WERI-Rb-1 (cell line): Measurements from ENCODE around the gene HUWE1.

Experiments
- DNase-seq: peaks from one replicate; pipeline ENCODE4 v3.0.0-alpha.2; 2020
- H3K27ac ChIP-seq: fragments of 250-450 bp; sonication (Bioruptor Pico); 2 replicates; pipeline ENCODE4 v1.5.1; 2020; ENCODE audit warnings: mild to moderate bottlenecking, moderate library complexity
- H3K27me3 ChIP-seq: fragments of 250-450 bp; sonication (Bioruptor Pico); 2 replicates; pipeline ENCODE4 v1.5.1; 2021; ENCODE audit warnings: mild to moderate bottlenecking, low read depth, moderate library complexity; ENCODE audit not compliant: insufficient read depth, severe bottlenecking
- H3K36me3 ChIP-seq: fragments of 250-450 bp; sonication (Bioruptor Pico); 2 replicates; pipeline ENCODE4 v1.5.1; 2020; ENCODE audit warnings: mild to moderate bottlenecking, moderate library complexity
- H3K4me3 ChIP-seq: 2 replicates; pipeline ENCODE4 v1.5.1; 2011; ENCODE audit warnings: low read depth, mild to moderate bottlenecking, control low read depth, low read length
- H3K9me3 ChIP-seq: fragments of 250-450 bp; sonication (Bioruptor Pico); 2 replicates; pipeline ENCODE4 v1.5.1; 2021; ENCODE audit warnings: mild to moderate bottlenecking, moderate library complexity; ENCODE audit not compliant: severe bottlenecking
- CTCF ChIP-seq: IDR thresholded peaks from 2 replicates; pipeline ENCODE4 v1.5.1; 2011; ENCODE audit warnings: low read depth, mild to moderate bottlenecking, control low read depth, inconsistent platforms, low read length

Gene HUWE1

GRCh38 chrX:53718073-53718472 lies 31.6 kb upstream of the HUWE1 start:
- Histone ChIP-seq H3K27ac (no peak overlapping the region), H3K4me3 (no peak overlapping the region), H3K27me3 (peaks cover 23% of the 10 kb centered on the region), H3K36me3 (no peaks in the 10 kb centered on the region), H3K9me3 (no peaks in the 10 kb centered on the region)
- DNase-seq, result no peak
- no peak for TF ChIP-seq CTCF

- DNase-seq, result no peak
- H3K27ac ChIP-seq, result no peak overlapping the region
- peaks cover 23% of the 10 kb centered on the region for H3K27me3 ChIP-seq
- no peaks in the 10 kb centered on the region for H3K9me3 ChIP-seq
- TF ChIP-seq CTCF, result no peak
- H3K4me3 ChIP-seq, result no peak overlapping the region
- no peaks in the 10 kb centered on the region for H3K36me3 ChIP-seq
Measured at GRCh38 chrX:53717205-53717604, 30.7 kb upstream of the HUWE1 start.

DNA sequence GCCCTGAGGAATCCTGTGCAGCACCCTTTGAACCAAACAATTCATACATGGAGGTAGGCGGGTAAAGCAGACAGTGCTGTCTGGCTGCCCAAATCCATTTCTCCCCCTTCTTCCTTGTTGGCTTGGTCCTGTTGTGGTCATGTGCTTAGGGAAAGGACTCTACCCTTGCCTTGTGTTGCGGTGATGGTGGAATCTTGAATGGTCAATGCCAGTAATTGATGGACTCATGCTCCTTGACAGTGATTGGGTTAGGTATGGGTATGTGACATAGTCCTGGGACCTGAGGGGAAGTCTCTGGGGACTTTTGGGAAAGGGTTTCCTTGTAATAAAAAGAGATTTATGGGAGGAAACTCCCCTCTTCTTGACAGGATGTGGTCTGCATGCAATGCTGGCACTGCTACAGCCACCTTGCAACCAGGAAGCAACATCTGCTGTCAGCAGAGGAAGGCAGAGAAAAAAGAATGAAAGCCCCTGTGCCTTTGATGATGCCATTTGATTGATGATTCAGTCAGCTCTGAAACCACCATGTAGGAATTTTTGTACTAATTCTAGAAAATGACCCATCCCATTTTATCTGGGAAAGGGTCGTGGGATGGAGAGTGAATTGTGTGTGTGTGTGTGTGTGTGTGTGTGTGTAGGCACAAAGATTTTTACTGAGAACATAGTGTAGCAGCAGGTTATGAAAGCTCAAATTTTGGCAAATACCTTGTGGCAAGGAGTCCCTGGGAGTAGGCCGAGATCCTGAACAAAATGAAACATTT lies 30.0 kb upstream of the HUWE1 start:
- H3K4me3 ChIP-seq, result no peak overlapping the region
- no peak for DNase-seq
- H3K36me3 ChIP-seq, result no peaks in the 10 kb centered on the region
- no peaks in the 10 kb centered on the region for H3K9me3 ChIP-seq
- TF ChIP-seq CTCF, result no peak
- H3K27ac ChIP-seq, result no peak overlapping the region
- peaks cover 23% of the 10 kb centered on the region for H3K27me3 ChIP-seq

DNA sequence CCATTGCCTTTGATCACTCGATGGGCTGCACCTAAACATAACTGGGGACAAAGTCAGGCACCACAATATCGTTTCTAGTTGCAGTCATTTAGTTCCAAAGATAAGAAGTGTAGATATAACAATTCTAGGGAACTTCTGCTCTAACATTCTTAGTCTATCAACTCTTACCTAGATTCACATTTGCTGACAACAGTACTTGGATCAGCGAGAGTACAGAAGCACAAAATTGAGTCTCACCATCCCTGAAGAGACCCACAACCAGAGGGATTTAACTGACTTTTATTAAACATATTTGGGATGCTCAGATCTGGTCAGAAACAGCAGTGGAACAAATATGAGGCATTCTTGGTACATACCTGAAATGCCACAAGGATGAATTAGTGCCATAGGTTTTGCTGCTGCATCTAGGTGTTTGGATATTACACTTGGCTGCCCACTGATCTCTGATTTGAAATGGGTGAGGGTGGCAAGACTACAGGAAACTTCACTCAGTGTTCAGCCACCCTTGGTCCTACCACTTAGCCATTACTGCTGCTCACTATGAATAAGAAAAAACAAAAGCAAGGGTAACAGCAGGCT lies 28.9 kb upstream of the HUWE1 start:
- TF ChIP-seq CTCF, result no peak
- Histone ChIP-seq H3K9me3 (no peaks in the 10 kb centered on the region), H3K36me3 (no peaks in the 10 kb centered on the region), H3K27me3 (peaks cover 23% of the 10 kb centered on the region), H3K4me3 (no peak overlapping the region), H3K27ac (no peak overlapping the region)
- DNase-seq, result no peak

DNA sequence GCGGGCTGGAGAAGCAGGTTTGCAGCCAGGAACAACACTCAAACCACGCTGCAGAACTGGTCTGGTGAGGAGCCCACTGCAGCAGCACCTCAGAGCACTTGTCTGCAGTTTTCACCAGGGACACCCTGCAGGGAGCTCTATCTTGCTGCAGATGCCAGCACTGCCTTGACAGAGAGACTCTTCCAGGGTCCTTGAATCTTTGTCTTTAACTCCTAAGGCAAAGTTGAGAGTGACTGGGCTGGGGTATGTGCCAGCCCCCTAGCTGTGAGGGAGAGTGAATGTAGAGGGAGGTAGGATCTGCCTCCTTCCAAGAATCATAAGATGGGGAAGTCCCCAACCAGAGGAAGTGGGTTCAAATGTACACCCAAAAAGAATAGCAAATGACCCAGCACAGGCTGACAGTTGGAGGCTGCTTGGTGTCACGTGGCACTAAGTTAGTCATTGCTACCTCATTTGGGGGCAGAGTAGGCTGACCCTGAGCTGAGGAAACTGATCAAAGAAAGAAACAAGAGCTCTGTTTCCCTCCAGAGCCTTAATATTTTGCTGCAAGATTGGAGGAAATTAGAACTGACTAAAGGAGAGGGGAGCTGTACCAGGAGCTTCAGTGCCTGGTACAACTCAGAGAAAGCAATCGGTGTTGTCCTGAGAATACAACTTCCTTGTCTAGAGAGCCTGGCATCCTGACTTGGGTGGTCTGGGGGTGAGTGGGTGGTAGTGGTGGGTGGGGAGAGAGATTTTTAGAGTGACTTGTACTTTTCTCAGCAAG lies 28.2 kb upstream of the HUWE1 start:
- Histone ChIP-seq H3K9me3 (no peaks in the 10 kb centered on the region), H3K27me3 (peaks cover 29% of the 10 kb centered on the region), H3K4me3 (no peak overlapping the region), H3K36me3 (no peaks in the 10 kb centered on the region), H3K27ac (no peak overlapping the region)
- DNase-seq, result no peak
- no peak for TF ChIP-seq CTCF
